T1000 (cell line): ENCODE data around the gene FAM76A.
"Not testable (repeated sequence)": the region's sequence is repeated elsewhere in the genome, so short reads cannot be mapped to it uniquely, and the experiment has no call there.

ENCODE experiments used
- DNase-seq: peaks from one replicate; lab custom pipeline; 2025; ENCODE audit warnings: mixed read lengths; lab: John Stamatoyannopoulos, UW

FAM76A gene

GRCh38 chr1:27725374-27726172 is at the start of gene FAM76A:
TSS of gene FAM76A (plus strand) at chr1:27725961. CDS start at chr1:27726081, 120 bp downstream.
- DNase-seq, result peak; percentile 100

DNA sequence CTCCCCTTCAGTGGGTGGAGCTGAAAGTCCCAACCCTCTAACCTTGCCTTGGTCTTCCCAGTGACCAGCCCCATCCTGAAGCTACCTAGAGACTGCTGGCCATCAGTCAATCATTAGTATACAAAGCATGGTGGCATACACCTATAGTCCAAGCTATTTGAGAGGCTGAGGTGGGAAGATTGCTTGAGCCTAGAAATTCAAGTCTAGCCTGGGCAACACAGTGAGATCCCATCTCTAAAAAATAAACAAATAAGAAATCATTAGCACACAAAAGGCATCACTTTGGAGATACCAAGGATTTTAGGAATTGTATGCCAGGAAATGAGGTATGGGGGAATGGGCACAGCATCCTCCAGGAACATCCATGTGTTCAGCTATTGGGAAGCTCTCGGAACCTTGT is 49.4 kb upstream of the FAM76A start:
- DNase-seq, result no peak

GRCh38 chr1:27678747-27679146 is 47.0 kb upstream of the FAM76A start:
- no peak for DNase-seq

DNA sequence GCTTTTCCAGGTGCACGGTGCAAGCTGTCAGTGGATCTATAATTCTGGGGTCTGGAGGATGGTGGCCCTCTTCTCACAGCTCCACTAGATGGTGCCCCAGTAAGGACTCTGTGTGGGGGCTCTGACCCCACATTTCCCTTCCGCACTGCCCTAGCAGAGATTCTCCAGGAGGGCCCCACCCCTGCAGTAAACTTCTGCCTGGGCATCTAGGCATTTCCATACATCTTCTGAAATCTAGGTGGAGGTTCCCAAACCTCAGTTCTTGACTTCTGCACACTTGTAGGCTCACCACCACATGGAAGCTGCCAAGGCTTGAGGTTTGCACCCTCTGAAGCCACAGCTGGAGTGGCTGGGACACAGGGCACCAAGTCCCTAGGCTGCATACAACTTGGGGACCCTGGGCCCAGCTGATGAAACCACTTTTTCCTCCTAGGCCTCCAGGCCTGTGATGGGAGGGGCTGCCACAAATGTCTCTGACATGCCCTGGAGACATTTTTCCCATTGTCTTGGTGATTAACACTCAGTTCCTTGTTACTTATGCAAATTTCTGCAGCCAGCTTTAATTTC is 45.5 kb upstream of the FAM76A start:
- not testable (repeated sequence) for DNase-seq

- DNase-seq, result not testable (repeated sequence)
Observed at GRCh38 chr1:27681580-27681979, 44.2 kb upstream of the FAM76A start.

GRCh38 chr1:27682351-27682944 is 43.3 kb upstream of the FAM76A start:
- DNase-seq, result no peak

- no peak for DNase-seq
Observed at GRCh38 chr1:27684176-27684575, 41.6 kb upstream of the FAM76A start.

DNA sequence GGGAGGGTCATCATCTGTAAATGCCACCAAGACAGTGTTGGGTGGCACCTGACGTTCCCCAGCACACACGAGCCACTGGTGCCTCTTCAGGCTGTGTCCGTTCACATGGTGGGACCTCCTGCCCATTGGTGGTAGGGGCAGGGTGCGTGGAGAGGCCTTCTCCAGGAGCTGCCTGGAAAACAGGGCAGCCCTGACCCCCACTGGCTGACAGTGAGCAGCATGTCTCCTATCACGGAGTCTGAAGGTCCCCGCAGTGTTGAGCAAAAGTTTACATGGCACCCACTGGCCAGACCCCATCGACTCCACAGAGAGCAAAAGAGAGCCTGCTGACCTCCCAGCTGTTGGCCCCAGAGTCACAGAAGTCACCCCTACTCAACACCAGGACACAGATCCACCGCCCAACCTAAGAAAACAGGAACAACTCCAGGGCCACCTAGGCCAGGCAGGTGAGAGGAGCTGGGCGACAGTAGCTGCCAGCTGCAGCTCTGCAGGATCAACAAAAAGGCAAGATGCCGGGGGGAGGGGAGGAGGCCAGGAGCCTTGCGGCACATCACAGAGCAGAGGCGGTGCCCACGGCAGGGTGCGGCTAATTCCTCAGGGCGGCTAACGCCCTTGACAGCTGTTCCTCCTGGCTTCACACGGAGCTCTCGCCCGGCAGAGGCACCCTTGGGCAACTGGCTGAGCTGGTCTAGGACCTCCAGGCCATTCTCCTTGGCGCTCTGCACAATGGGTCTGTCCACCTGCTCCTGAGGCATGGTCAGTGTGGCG is 39.4 kb upstream of the FAM76A start:
- no peak for DNase-seq

DNA sequence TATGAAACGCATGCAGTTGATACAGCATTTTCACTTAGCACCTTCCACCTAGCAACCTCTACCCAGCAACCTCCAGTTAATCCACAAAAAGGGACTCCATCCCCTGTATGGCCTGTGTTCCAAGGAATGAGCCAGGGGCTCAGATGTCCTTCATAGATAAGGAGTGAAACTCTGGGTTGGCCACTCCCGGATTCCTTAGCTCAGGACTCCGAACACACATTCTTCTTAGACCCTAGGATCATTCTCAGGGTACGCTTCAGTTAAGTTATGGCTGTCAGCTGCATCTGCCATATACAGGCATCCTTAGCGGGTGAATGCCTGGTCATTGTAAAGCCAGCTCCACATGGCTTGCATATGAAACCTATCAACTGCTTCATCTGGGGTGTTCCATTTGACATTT is 37.9 kb upstream of the FAM76A start:
- DNase-seq, result no peak

GRCh38 chr1:27689423-27690173 is 36.2 kb upstream of the FAM76A start:
- DNase-seq, result no peak

GRCh38 chr1:27690183-27690582 is 35.6 kb upstream of the FAM76A start:
- no peak for DNase-seq

DNA sequence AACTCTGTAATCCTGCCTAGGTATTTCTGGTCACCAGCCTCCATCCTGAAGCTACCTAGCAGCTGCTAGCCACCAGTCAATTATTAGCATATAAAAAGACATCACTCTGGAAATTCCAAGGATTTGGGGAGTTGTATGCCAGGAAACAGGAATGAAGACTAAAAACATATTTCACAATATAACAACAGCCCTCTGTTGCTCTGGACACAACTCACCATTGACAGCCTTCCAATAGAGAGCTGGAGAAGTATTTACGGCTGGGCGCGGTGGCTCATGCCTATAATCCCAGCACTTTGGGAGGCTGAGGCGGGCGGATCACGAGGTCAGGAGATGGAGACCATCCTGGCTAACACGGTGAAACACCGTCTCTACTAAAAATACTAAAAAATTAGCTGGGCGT is 28.9 kb upstream of the FAM76A start:
- DNase-seq, result not testable (repeated sequence)

DNA sequence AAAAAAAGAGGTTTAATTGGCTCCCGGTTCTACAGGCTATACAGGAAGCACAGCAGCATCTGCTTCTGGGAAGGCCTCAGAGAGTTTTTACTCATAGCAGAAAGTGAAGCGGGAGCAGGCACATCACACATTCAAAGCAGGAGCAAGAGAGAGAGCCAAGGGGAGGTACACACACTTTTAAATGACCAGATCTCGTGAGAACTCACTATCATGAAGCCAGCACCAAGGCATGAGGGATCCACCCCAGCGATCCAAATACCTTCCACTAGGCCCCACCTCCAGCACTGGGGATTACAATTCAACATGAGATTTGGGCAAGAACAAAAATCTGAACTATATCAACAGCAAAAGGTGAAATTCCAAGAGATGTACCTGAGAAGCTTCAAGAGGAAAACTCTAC is 20.8 kb upstream of the FAM76A start:
- DNase-seq, result no peak

- no peak for DNase-seq
Observed at GRCh38 chr1:27705545-27705944, 20.2 kb upstream of the FAM76A start.

GRCh38 chr1:27710574-27710973 is 15.2 kb upstream of the FAM76A start:
- DNase-seq, result no peak

DNA sequence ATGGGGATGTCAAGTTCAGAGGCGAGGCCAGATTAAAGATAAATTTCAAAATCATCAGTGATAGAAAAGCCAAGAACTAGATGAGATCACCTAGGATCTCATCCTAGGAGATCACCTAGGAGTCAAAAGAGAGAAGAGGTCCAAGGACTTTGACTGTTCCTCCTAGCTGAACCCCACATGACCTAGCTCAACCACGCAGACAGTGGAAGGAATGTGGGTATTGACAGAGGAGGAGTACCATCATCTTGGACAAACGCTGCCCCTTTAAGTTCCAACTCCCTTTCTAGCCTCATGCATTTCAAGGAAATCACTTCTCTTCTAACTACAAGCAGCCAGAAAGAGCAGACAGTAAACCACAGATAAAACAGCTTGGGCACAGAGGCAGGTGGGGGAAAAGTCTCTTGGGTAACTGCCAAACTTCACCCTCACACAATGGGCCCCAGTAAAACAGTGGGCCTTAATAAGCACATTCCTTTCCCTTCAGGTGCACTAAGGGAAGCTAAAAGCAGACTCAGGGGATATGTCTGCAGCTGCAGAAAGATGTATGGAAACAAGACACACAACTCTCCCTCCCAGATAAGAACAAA is 12.5 kb upstream of the FAM76A start:
- DNase-seq, result no peak

DNA sequence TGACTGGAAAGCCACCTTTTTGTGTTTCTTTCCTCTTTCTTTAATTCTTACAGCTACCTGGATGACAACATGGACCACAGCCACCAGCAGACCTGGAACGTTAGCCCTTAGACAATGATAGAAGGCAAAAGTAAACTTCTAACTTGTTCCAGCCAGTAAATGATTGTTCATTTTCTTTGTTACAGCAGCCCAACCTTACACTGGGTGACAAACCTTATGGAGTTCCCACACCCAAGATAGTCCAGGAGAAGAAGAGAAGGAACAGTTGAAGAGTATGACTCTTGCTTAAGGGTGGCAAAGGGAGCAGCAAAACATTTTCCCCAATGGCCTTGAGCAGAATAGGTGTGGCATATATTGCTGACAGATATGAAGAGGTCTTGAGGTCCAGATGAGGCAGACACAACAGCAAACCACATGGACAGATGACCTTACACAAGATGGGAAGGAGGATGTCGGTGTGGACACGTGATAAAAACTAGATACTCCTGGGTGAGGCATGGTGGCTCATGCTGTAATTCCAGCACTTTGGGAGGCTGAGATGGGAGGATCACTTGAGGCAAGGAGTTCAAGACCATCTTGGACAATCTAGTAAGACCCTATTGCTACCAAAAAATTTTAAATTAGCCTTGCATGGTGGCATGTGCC is 11.8 kb upstream of the FAM76A start:
- DNase-seq, result no peak

DNA sequence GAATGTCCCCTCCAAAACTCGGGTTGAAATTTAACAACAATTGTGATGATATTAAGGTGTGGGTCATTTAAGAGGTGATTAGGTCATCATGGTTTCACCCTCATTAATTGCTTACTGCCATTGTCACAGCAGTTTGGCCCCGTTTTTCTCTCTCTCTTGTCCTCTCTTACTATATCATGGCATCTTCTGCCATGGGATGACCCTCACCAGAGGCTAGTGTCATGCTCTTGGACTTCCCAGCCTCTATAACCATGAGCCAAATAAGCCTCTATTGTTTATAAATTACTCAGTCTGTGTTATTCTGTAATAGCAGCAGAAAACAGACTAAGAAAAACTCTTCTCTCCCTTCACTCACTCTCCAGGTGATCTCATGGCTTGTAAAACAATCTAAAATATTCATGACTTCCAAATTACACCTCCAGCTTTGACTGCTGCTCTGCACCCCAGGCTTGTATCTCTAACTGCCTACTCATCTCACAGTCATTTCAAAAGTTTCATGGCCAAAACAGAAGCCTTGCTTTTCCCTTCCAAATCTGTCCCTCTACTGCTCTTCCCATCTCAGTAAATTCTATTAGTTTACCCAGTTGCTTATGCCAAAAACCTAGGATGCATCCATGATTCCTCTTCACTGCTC is 9.4 kb upstream of the FAM76A start:
- DNase-seq, result no peak

- no peak for DNase-seq
Observed at GRCh38 chr1:27719286-27720251, 6.2 kb upstream of the FAM76A start.
